Activated T-helper 2 cell treated with anti-CD3 and anti-CD28 coated beads, Interferon-gamma antibody, Interleukin-2, Interleukin-4, amounts not matched to agents 10 μg/mL and 5 μg/mL and 100 μg/mL, durations not matched to agents 14 hours and 24 hours and 36 hours (primary cell): ENCODE data around the gene FEM1A. TPM values are rescaled to one million over a fixed set of nuclear protein-coding genes. Genes with fewer than 3 reads are reported as not detected.
"Not testable (repeated sequence)": the region's sequence is repeated elsewhere in the genome, so short reads cannot be mapped to it uniquely, and the experiment has no call there.

Source experiments
- DNase-seq: peaks from one replicate; pipeline ENCODE4 v3.0.0; 2021; ENCODE audit warnings: low spot score
- H3K27ac Mint-ChIP-seq: one replicate; pipeline ENCODE4 v1.8.0; 2021; ENCODE audit warnings: mixed read lengths
- H3K27me3 Mint-ChIP-seq: one replicate; pipeline ENCODE4 v1.8.0; 2021; ENCODE audit warnings: low read depth, mixed read lengths
- H3K36me3 Mint-ChIP-seq: one replicate; pipeline ENCODE4 v1.8.0; 2021; ENCODE audit warnings: low read depth, mixed read lengths
- H3K4me1 Mint-ChIP-seq: one replicate; pipeline ENCODE4 v1.8.0; 2021; ENCODE audit warnings: low read depth, mixed read lengths
- H3K4me3 Mint-ChIP-seq: one replicate; pipeline ENCODE4 v1.8.0; 2021; ENCODE audit warnings: low read depth, mild to moderate bottlenecking, moderate library complexity, mixed read lengths
- H3K9me3 Mint-ChIP-seq: one replicate; pipeline ENCODE4 v1.8.0; 2021; ENCODE audit warnings: mixed read lengths
- intact Hi-C: fragments of 100-400 bp; cut with micrococcal nuclease; formaldehyde crosslinking; loops from one replicate; pipeline ENCODE4 v1.15.1; 2023
- total RNA-seq: library from RNA; stranded (reverse); gene quantifications from 2 replicates; pipeline ENCODE4 v1.2.3, GENCODE V29; 2022

The FEM1A gene
- total RNA-seq, 1 donor from 2014 or later = 18.6 TPM

- DNase-seq = no peak
- peaks cover 24% of the 10 kb centered on the region for H3K36me3 Mint-ChIP-seq
- H3K27me3 Mint-ChIP-seq = no peaks in the 10 kb centered on the region
Observed at GRCh38 chr19:4823577-4823976, 32.0 kb downstream of the FEM1A start.

DNA sequence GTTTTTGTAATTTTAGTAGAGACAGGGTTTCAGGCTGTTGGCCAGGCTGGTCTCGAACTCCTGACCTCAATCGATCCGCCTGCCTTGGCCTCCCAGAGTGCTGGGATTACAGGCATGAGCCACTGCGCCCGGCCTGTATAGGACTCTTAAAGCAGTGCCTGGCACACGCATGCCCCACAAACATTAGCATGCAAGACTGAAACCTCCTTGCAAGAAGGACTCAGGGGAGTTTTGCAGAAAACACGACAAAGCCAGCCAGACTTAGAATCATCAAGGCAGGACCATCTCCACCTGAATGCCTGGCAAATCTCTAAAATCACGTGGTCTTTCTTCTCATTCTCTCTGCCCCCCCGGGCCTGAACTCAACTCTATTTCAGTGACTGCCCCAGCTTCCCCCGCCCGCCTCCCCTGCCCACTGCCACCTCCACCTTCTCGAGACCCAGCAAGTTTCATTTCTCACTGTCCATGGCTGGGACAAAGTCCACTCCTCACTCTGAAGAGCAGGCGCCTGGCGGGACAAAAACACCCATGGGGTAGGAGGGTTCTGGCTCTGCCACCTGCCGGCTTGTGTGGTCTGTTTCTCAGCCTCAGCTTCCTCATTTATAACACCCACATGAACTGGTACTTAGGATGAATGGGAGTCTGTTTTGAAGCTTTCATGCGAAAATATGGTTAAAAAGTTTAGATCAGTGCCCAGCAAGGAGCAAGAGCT lies 37.6 kb downstream of the FEM1A start:
- Mint-ChIP-seq H3K9me3 (no peaks in the 10 kb centered on the region), H3K36me3 (peaks cover 26% of the 10 kb centered on the region), H3K4me3 (peak overlapping the region; percentile 66)

More at GRCh38 chr19:4823577-4823976, 32.0 kb downstream of the FEM1A start:
- no peak overlapping the region for H3K4me3 Mint-ChIP-seq
- H3K4me1 Mint-ChIP-seq = peaks cover 2% of the 10 kb centered on the region
- H3K9me3 Mint-ChIP-seq = no peaks in the 10 kb centered on the region
- no peak overlapping the region for H3K27ac Mint-ChIP-seq
- intact Hi-C loops = no loop called here

DNA sequence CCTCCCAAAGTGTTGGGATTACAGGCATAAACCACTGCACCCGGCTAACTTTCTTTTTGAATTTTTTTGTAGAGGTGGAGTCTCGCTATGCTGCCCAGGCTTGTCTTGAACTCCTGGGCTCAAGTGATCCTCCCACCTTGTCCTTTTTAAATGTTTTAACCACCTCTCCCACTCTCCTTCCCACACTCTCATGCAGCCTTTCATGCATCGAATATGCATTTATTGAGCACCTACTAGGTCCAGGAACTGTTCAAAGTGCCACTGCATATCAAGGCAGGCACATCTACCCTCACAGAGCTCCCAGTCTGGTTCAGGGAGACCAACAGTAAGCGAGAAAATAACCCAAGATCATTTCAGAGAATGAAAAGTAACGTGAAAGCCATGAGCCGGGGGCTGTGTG lies 38.8 kb downstream of the FEM1A start:
- H3K27me3 Mint-ChIP-seq = no peaks in the 10 kb centered on the region
- H3K36me3 Mint-ChIP-seq = peaks cover 23% of the 10 kb centered on the region
- H3K9me3 Mint-ChIP-seq = no peaks in the 10 kb centered on the region
- DNase-seq = no peak
- H3K27ac Mint-ChIP-seq = peak overlapping the region; percentile 90
- peaks cover 17% of the 10 kb centered on the region for H3K4me1 Mint-ChIP-seq
- intact Hi-C loops = no loop called here
- peak overlapping the region; percentile 96 for H3K4me3 Mint-ChIP-seq

More for the DNA sequence above, 37.6 kb downstream of the FEM1A start:
- peaks cover 17% of the 10 kb centered on the region for H3K4me1 Mint-ChIP-seq
- no peak for DNase-seq
- peak overlapping the region; percentile 52 for H3K27ac Mint-ChIP-seq
- no peaks in the 10 kb centered on the region for H3K27me3 Mint-ChIP-seq
- intact Hi-C loops = no loop called here

GRCh38 chr19:4830768-4831265 lies 39.3 kb downstream of the FEM1A start:
- Mint-ChIP-seq H3K27ac (peak overlapping the region; percentile 90), H3K27me3 (no peaks in the 10 kb centered on the region), H3K4me1 (peaks cover 17% of the 10 kb centered on the region), H3K36me3 (peaks cover 23% of the 10 kb centered on the region), H3K9me3 (no peaks in the 10 kb centered on the region), H3K4me3 (peak overlapping the region; percentile 96)
- no peak for DNase-seq
- intact Hi-C loops = no loop called here

GRCh38 chr19:4831304-4831978 lies 39.9 kb downstream of the FEM1A start, which contains the start of gene TICAM1:
TICAM1 (minus strand) TSS chr19:4831712; CDS start chr19:4818377, 13,335 bp downstream.
- peak; percentile 75 for DNase-seq
- intact Hi-C loops = no loop called here
- Mint-ChIP-seq H3K27me3 (no peaks in the 10 kb centered on the region), H3K4me1 (peaks cover 17% of the 10 kb centered on the region), H3K36me3 (peaks cover 23% of the 10 kb centered on the region), H3K27ac (peak within 1 kb of the TSS; percentile 90), H3K9me3 (no peaks in the 10 kb centered on the region), H3K4me3 (peak within 1 kb of the TSS; percentile 96)

GRCh38 chr19:4831979-4832340 lies 40.4 kb downstream of the FEM1A start:
- H3K27me3 Mint-ChIP-seq, intact Hi-C loops, H3K9me3 Mint-ChIP-seq, DNase-seq: not testable (repeated sequence)
- Mint-ChIP-seq H3K4me3 (peak overlapping the region; percentile 96), H3K4me1 (peaks cover 17% of the 10 kb centered on the region), H3K36me3 (peaks cover 23% of the 10 kb centered on the region), H3K27ac (peak overlapping the region; percentile 78)

GRCh38 chr19:4832776-4833175 lies 41.2 kb downstream of the FEM1A start:
- H3K4me3 Mint-ChIP-seq = peak overlapping the region; percentile 52
- peaks cover 27% of the 10 kb centered on the region for H3K36me3 Mint-ChIP-seq
- DNase-seq = no peak
- peak overlapping the region; percentile 38 for H3K27ac Mint-ChIP-seq
- no peaks in the 10 kb centered on the region for H3K27me3 Mint-ChIP-seq
- no peaks in the 10 kb centered on the region for H3K9me3 Mint-ChIP-seq
- peaks cover 17% of the 10 kb centered on the region for H3K4me1 Mint-ChIP-seq
- intact Hi-C loops = no loop called here

- DNase-seq = no peak
- peaks cover 35% of the 10 kb centered on the region for H3K36me3 Mint-ChIP-seq
- peaks cover 8% of the 10 kb centered on the region for H3K4me1 Mint-ChIP-seq
- H3K4me3 Mint-ChIP-seq = no peak overlapping the region
- no peak overlapping the region for H3K27ac Mint-ChIP-seq
- intact Hi-C loops = no loop called here
- H3K27me3 Mint-ChIP-seq = no peaks in the 10 kb centered on the region
- no peaks in the 10 kb centered on the region for H3K9me3 Mint-ChIP-seq
Observed at GRCh38 chr19:4839192-4839591, 47.7 kb downstream of the FEM1A start.

GRCh38 chr19:4843647-4843965 lies 52.1 kb downstream of the FEM1A start:
- Mint-ChIP-seq H3K36me3 (peaks cover 38% of the 10 kb centered on the region), H3K9me3 (no peaks in the 10 kb centered on the region), H3K27ac (no peak overlapping the region), H3K4me1 (peaks cover 8% of the 10 kb centered on the region), H3K27me3 (no peaks in the 10 kb centered on the region), H3K4me3 (no peak overlapping the region)
- intact Hi-C loops = no loop called here
- no peak for DNase-seq

GRCh38 chr19:4844348-4845179 lies 53.0 kb downstream of the FEM1A start:
- intact Hi-C loops = no loop called here
- H3K36me3 Mint-ChIP-seq = peaks cover 31% of the 10 kb centered on the region
- H3K9me3 Mint-ChIP-seq = no peaks in the 10 kb centered on the region
- no peak for DNase-seq
- H3K4me1 Mint-ChIP-seq = peaks cover 8% of the 10 kb centered on the region
- no peaks in the 10 kb centered on the region for H3K27me3 Mint-ChIP-seq
- no peak overlapping the region for H3K4me3 Mint-ChIP-seq
- H3K27ac Mint-ChIP-seq = no peak overlapping the region

DNA sequence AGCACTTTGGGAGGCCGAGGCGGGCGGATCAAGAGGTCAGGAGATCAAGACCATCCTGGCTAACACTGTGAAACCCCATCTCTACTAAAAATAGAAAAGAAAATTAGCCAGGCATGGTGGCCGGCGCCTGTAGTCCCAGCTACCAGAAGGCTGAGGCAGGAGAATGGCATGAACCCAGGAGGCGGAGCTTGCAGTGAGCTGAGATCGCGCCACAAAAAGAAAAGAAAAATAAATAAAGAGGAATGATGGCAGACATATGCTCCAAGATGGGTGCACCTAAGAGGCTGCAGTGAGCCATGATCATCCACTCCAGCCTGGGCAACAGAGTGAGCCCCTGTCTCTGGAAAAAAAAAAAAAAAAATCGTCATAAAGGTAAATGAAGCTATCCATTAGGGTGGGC lies 54.4 kb downstream of the FEM1A start:
- H3K36me3 Mint-ChIP-seq = peaks cover 23% of the 10 kb centered on the region
- H3K9me3 Mint-ChIP-seq, H3K27ac Mint-ChIP-seq, H3K27me3 Mint-ChIP-seq, H3K4me3 Mint-ChIP-seq, H3K4me1 Mint-ChIP-seq, intact Hi-C loops, DNase-seq: not testable (repeated sequence)

- intact Hi-C loops = no loop called here
- DNase-seq = no peak
- Mint-ChIP-seq H3K9me3 (no peaks in the 10 kb centered on the region), H3K27ac (no peak overlapping the region), H3K4me1 (no peaks in the 10 kb centered on the region), H3K27me3 (no peaks in the 10 kb centered on the region), H3K4me3 (no peak overlapping the region), H3K36me3 (peaks cover 26% of the 10 kb centered on the region)
Observed at GRCh38 chr19:4847190-4847973, 55.8 kb downstream of the FEM1A start.
